ENCODE results near the gene SH2D1B. TPM values are rescaled to one million over a fixed set of nuclear protein-coding genes. Genes with fewer than 3 reads are reported as not detected.

Gene SH2D1B
- total and polyA plus RNA-seq, 4 donors = 0.17 to 0.84 (median 0.30) TPM

DNA sequence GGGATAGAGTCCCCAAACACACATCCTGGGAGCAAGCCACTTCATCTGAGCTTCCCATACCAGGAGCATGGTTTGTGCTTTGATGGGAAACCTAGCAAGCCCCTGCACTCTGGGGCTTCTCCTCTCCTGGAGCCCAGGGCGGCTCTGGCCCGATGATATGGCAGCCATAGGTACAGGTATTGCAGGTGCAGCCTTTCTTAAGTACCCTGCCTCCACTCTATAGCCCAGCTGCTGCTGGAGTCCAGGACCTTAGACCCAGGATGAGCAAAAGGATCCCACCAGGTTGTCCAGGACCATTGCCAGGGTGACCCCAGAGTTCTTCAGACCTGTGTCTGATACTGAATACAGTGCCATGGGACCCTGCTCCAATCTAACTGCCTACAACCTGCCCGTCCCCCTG is 26.2 kb downstream of the SH2D1B start:
- no peaks in the 10 kb centered on the region for H3K27me3 ChIP-seq (ENCODE audit: control insufficient read depth in 4 of 4, insufficient read depth in 4 of 4, low read length in 3 of 4)
- H3K36me3 ChIP-seq (ENCODE audit: control insufficient read depth in 4 of 4, insufficient read depth in 3 of 4, low read depth in 1 of 4, low read length in 3 of 4) = peaks cover 0 to 13% (median 10%) of the 10 kb centered on the region in 4 donors
- TF ChIP-seq RXRA (IDR thresholded peaks at IDR 0.05) (no peak), RAD21 (IDR thresholded peaks at IDR 0.05) (no peak), JUND (IDR thresholded peaks at IDR 0.05) (no peak), HNF4G (IDR thresholded peaks at IDR 0.05) (no peak), FOXA1 (IDR thresholded peaks at IDR 0.05) (no peak), FOXA2 (IDR thresholded peaks at IDR 0.05) (no peak), NR2F2 (IDR thresholded peaks at IDR 0.05) (no peak), YY1 (IDR thresholded peaks at IDR 0.05) (no peak), HNF4A (conservative IDR thresholded peaks at IDR 0.05) (no peak), GABPA (IDR thresholded peaks at IDR 0.05 in 1 of 2, conservative IDR thresholded peaks at IDR 0.05 in 1 of 2) (no peak), SP1 (IDR thresholded peaks at IDR 0.05) (no peak), TAF1 (conservative IDR thresholded peaks at IDR 0.05) (no peak), EGR1 (IDR thresholded peaks at IDR 0.05; ENCODE audit: low read depth in 2 of 2) (no peak)
- TF ChIP-seq, protein P1, sequence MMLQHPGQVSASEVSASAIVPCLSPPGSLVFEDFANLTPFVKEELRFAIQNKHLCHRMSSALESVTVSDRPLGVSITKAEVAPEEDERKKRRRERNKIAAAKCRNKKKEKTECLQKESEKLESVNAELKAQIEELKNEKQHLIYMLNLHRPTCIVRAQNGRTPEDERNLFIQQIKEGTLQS (IDR thresholded peaks at IDR 0.05) = no peak
- TF ChIP-seq, protein P2, sequence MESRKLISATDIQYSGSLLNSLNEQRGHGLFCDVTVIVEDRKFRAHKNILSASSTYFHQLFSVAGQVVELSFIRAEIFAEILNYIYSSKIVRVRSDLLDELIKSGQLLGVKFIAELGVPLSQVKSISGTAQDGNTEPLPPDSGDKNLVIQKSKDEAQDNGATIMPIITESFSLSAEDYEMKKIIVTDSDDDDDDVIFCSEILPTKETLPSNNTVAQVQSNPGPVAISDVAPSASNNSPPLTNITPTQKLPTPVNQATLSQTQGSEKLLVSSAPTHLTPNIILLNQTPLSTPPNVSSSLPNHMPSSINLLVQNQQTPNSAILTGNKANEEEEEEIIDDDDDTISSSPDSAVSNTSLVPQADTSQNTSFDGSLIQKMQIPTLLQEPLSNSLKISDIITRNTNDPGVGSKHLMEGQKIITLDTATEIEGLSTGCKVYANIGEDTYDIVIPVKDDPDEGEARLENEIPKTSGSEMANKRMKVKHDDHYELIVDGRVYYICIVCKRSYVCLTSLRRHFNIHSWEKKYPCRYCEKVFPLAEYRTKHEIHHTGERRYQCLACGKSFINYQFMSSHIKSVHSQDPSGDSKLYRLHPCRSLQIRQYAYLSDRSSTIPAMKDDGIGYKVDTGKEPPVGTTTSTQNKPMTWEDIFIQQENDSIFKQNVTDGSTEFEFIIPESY (IDR thresholded peaks at IDR 0.05) = no peak
- TF ChIP-seq, protein P3, sequence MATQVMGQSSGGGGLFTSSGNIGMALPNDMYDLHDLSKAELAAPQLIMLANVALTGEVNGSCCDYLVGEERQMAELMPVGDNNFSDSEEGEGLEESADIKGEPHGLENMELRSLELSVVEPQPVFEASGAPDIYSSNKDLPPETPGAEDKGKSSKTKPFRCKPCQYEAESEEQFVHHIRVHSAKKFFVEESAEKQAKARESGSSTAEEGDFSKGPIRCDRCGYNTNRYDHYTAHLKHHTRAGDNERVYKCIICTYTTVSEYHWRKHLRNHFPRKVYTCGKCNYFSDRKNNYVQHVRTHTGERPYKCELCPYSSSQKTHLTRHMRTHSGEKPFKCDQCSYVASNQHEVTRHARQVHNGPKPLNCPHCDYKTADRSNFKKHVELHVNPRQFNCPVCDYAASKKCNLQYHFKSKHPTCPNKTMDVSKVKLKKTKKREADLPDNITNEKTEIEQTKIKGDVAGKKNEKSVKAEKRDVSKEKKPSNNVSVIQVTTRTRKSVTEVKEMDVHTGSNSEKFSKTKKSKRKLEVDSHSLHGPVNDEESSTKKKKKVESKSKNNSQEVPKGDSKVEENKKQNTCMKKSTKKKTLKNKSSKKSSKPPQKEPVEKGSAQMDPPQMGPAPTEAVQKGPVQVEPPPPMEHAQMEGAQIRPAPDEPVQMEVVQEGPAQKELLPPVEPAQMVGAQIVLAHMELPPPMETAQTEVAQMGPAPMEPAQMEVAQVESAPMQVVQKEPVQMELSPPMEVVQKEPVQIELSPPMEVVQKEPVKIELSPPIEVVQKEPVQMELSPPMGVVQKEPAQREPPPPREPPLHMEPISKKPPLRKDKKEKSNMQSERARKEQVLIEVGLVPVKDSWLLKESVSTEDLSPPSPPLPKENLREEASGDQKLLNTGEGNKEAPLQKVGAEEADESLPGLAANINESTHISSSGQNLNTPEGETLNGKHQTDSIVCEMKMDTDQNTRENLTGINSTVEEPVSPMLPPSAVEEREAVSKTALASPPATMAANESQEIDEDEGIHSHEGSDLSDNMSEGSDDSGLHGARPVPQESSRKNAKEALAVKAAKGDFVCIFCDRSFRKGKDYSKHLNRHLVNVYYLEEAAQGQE (IDR thresholded peaks at IDR 0.05) = no peak
- TF ChIP-seq, protein P4, sequence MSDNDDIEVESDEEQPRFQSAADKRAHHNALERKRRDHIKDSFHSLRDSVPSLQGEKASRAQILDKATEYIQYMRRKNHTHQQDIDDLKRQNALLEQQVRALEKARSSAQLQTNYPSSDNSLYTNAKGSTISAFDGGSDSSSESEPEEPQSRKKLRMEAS (IDR thresholded peaks at IDR 0.05) = no peak
- TF ChIP-seq, protein P5, sequence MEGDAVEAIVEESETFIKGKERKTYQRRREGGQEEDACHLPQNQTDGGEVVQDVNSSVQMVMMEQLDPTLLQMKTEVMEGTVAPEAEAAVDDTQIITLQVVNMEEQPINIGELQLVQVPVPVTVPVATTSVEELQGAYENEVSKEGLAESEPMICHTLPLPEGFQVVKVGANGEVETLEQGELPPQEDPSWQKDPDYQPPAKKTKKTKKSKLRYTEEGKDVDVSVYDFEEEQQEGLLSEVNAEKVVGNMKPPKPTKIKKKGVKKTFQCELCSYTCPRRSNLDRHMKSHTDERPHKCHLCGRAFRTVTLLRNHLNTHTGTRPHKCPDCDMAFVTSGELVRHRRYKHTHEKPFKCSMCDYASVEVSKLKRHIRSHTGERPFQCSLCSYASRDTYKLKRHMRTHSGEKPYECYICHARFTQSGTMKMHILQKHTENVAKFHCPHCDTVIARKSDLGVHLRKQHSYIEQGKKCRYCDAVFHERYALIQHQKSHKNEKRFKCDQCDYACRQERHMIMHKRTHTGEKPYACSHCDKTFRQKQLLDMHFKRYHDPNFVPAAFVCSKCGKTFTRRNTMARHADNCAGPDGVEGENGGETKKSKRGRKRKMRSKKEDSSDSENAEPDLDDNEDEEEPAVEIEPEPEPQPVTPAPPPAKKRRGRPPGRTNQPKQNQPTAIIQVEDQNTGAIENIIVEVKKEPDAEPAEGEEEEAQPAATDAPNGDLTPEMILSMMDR (IDR thresholded peaks at IDR 0.05; ENCODE audit: low read depth, low read length, missing input control) = no peak
- H3K4me3 ChIP-seq (ENCODE audit: low read depth in 1 of 3, low read length in 3 of 3) = no peak overlapping the region
- H3K9me3 ChIP-seq (ENCODE audit: control insufficient read depth in 4 of 4, low read length in 3 of 4) = no peaks in the 10 kb centered on the region
- H3K27ac ChIP-seq (ENCODE audit: low read depth in 1 of 2, low read length in 2 of 2) = no peak overlapping the region
- no peak overlapping the region for H3K9ac ChIP-seq (ENCODE audit: low read depth in 1 of 2, low read length in 2 of 2)
- peaks cover 8 to 25% (median 14%) of the 10 kb centered on the region in 4 donors for H3K4me1 ChIP-seq (ENCODE audit: control insufficient read depth in 4 of 4, insufficient read depth in 4 of 4, low read length in 3 of 4)
- DNase-seq (ENCODE audit: low spot score) = peak; percentile 23
- 79% methylated on average over 3 of the region's 3 CpGs for WGBS
